SU-DHL-6 (cell line): ENCODE measurements around the gene SFTPB.

Source experiments
- EZH2phosphoT487 ChIP-seq: fragments of 200-600 bp; sonication (generic), shearing (Covaris generic); conservative IDR thresholded peaks from 2 replicates; pipeline ENCODE4 v1.6.1; 2018; ENCODE audit warnings: mild to moderate bottlenecking, antibody characterized with exemption, low read length, moderate library complexity, mixed read lengths
- TF ChIP-seq, protein P1 (sequence below): fragments of 200-600 bp; sonication (generic); IDR thresholded peaks from one replicate; pipeline ENCODE4 v1.5.1; 2017; ENCODE audit warnings: antibody characterized with exemption, mild to moderate bottlenecking, low read length, moderate library complexity; ENCODE audit not compliant: insufficient read depth, poor library complexity, severe bottlenecking

DNA sequence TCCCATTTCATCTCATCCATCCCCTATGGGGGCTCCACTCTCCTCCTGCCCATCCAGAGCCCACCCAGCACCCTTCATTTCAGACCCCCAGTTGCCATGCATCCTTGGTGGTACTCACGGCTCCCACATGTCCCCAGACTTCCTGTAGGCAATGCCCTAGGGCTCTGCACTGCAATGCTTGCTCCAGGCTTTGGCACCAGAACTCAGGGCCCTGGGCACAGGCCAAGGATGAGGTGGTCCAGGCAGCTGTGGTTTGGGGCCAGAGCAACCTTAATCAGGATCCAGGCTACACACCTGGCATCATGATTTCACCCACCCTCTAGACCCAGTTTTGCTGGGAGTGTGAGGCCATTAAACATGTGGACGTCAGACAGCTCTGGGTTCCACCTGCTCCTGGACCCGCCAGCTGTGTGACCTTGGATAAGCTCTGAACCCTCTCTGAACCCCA is 414 bp downstream of the SFTPB start:
- TF ChIP-seq, protein P1, sequence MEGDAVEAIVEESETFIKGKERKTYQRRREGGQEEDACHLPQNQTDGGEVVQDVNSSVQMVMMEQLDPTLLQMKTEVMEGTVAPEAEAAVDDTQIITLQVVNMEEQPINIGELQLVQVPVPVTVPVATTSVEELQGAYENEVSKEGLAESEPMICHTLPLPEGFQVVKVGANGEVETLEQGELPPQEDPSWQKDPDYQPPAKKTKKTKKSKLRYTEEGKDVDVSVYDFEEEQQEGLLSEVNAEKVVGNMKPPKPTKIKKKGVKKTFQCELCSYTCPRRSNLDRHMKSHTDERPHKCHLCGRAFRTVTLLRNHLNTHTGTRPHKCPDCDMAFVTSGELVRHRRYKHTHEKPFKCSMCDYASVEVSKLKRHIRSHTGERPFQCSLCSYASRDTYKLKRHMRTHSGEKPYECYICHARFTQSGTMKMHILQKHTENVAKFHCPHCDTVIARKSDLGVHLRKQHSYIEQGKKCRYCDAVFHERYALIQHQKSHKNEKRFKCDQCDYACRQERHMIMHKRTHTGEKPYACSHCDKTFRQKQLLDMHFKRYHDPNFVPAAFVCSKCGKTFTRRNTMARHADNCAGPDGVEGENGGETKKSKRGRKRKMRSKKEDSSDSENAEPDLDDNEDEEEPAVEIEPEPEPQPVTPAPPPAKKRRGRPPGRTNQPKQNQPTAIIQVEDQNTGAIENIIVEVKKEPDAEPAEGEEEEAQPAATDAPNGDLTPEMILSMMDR = no peak
- TF ChIP-seq EZH2phosphoT487 = no peak
